ENCODE measurements around the gene SCFD2.
"Not testable (repeated sequence)": the region's sequence is repeated elsewhere in the genome, so short reads cannot be mapped to it uniquely, and the experiment has no call there.

The SCFD2 gene

GRCh38 chr4:53005808-53006207 is 360.1 kb downstream of the SCFD2 start:
- no peak for DNase-seq

- no peak for DNase-seq
Measured at GRCh38 chr4:53005149-53005546, 360.7 kb downstream of the SCFD2 start.

- DNase-seq = no peak
Measured at GRCh38 chr4:53004497-53005148, 361.2 kb downstream of the SCFD2 start.

- no peak for DNase-seq
Measured at GRCh38 chr4:53003959-53004358, 361.9 kb downstream of the SCFD2 start.

- DNase-seq = no peak
Measured at GRCh38 chr4:53000560-53000959, 365.3 kb downstream of the SCFD2 start.

- no peak for DNase-seq
Measured at GRCh38 chr4:52999626-53000025, 366.2 kb downstream of the SCFD2 start.

- DNase-seq = no peak
Measured at GRCh38 chr4:52998413-52998812, 367.4 kb downstream of the SCFD2 start.

GRCh38 chr4:52997132-52997416 is 368.8 kb downstream of the SCFD2 start:
- no peak for DNase-seq

GRCh38 chr4:52996261-52997131 is 369.4 kb downstream of the SCFD2 start:
- no peak for DNase-seq

GRCh38 chr4:52995360-52996030 is 370.4 kb downstream of the SCFD2 start:
- no peak for DNase-seq

- no peak for DNase-seq
Measured at GRCh38 chr4:52994567-52994966, 371.3 kb downstream of the SCFD2 start.

GRCh38 chr4:52993771-52994170 is 372.1 kb downstream of the SCFD2 start:
- DNase-seq = no peak

- DNase-seq = not testable (repeated sequence)
Measured at GRCh38 chr4:52992551-52992950, 373.3 kb downstream of the SCFD2 start.

GRCh38 chr4:52991472-52991871 is 374.4 kb downstream of the SCFD2 start:
- no peak for DNase-seq

- DNase-seq = no peak
Measured at GRCh38 chr4:52990706-52991105, 375.2 kb downstream of the SCFD2 start.

- DNase-seq = no peak
Measured at GRCh38 chr4:52989865-52990264, 376.0 kb downstream of the SCFD2 start.

- no peak for DNase-seq
Measured at GRCh38 chr4:52987392-52988056, 378.3 kb downstream of the SCFD2 start.

- DNase-seq = no peak
Measured at GRCh38 chr4:52984462-52984881, 381.4 kb downstream of the SCFD2 start.

- peak; percentile 93 for DNase-seq
Measured at GRCh38 chr4:52983563-52984303, 382.1 kb downstream of the SCFD2 start.

- DNase-seq = peak; percentile 68
Measured at GRCh38 chr4:52982946-52983340, 382.9 kb downstream of the SCFD2 start.

- DNase-seq = peak; percentile 70
Measured at GRCh38 chr4:52982255-52982945, 383.5 kb downstream of the SCFD2 start.

Measured in hematopoietic multipotent progenitor cell treated with erythropoietin and hydrocortisone succinate and interleukin-3 and kit ligand, for 6 days (in vitro differentiated cells).